Erythroblast (primary cell): ENCODE data around the gene CITED1.

Source experiments
- GATA1 ChIP-seq: IDR thresholded peaks from 2 replicates; pipeline ENCODE4 v1.6.1; 2011; ENCODE audit warnings: low read depth, mild to moderate bottlenecking, control low read depth, low read length, moderate library complexity
- POLR2A ChIP-seq: IDR thresholded peaks from 2 replicates; pipeline ENCODE4 v1.6.1; 2011; ENCODE audit warnings: mild to moderate bottlenecking, low read length

DNA sequence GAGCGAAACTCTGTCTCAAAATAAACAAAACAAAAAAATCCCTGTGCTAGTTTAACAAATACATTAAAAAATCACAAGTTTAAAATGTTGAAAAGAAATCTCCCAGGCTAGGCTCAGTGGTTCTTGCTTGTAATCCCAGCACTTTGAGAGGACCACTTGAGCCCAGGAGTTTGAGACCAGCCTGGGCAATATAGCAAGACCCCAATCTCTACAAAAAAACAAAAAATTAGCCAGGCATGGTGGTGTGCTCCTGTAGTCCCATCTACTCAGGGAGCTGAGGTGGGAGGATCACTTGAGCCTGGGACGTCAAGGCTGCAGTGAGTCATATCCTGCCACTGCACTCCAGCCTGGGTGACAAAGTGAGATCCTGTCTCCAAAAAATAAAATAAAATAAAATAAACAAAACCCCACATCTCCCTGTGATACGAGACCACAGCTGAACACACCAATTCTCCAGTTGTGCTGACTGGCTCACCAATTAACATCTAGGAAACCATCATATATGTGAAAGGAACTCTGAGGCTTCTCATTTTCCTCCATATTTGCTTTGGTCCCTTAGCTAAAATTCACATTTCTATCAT lies 36.0 kb downstream of the CITED1 start:
- no peak for TF ChIP-seq POLR2A
- no peak for TF ChIP-seq GATA1
